Hepatocyte (in vitro differentiated cells): Measurements from ENCODE around the gene RAPGEF4.

Experiments
- CTCF ChIP-seq: fragments of 200-600 bp; sonication (generic); IDR thresholded peaks from 2 replicates; pipeline ENCODE4 v1.5.1; 2016; ENCODE audit warnings: antibody characterized with exemption, mild to moderate bottlenecking; ENCODE audit not compliant: poor library complexity
- EZH2 ChIP-seq: fragments of 200-600 bp; sonication (generic); IDR thresholded peaks from 2 replicates; pipeline ENCODE4 v1.6.1; 2016; ENCODE audit warnings: antibody characterized with exemption, mild to moderate bottlenecking, borderline replicate concordance
- EZH2phosphoT487 ChIP-seq: fragments of 200-600 bp; sonication (generic); IDR thresholded peaks from one replicate; pipeline ENCODE4 v1.6.1; 2018; ENCODE audit warnings: antibody characterized with exemption, mild to moderate bottlenecking, low read depth, moderate library complexity; ENCODE audit not compliant: unreplicated experiment, severe bottlenecking

DNA sequence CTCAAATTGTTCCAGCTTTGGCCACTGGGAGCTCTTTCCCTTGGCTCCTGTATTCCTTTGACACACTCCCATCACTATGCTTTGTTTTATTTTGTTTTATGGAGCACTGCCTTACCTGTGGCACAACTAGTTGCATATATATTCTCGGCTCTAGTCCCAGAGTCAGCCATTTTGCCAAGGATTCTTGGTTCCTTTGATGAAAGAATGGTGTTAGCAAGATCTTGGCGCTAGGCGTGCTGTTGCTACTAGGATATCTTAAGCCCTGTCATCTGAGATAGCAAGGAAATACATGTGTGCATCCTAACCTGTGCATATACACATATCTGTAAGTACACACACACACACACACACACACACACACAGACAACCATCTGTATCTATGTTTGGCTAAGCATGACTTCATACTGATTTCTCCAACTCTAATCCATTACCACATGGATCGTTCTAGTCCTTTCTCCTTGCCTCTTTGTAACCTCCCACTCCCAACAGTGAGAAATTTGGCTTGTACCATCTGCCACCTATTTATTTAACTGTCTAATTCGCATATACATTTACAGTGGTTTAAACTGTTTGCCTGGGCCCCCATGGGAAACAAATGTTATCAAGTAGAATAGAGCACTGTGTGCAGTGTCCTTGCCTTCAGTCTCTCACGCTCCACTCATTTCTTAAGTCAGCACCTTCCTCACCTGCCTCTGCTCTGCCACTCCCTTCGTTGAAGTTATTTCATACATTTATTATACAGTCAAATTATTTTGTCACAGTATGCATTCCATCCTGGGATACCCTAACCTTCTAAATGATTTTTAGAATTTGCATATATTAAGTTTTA is 202.5 kb downstream of the RAPGEF4 start:
- TF ChIP-seq CTCF (no peak), EZH2 (no peak), EZH2phosphoT487 (no peak)
